Neural crest cell (in vitro differentiated cells): ENCODE measurements around the gene KCTD8. TPM values are rescaled to one million over a fixed set of nuclear protein-coding genes. Genes with fewer than 3 reads are reported as not detected.

Experiments
- DNase-seq: peaks from one replicate; pipeline ENCODE4 v3.0.0; 2021; ENCODE audit warnings: low read depth, mixed read lengths, low spot score
- H3K27ac Mint-ChIP-seq: one replicate; pipeline ENCODE4 v1.8.0; 2021; ENCODE audit warnings: mild to moderate bottlenecking, mixed read lengths; ENCODE audit not compliant: unreplicated experiment
- H3K27me3 Mint-ChIP-seq: 2 replicates; pipeline ENCODE4 v1.8.0; 2021; ENCODE audit warnings: low read depth, mild to moderate bottlenecking, mixed read lengths
- H3K36me3 Mint-ChIP-seq: 2 replicates; pipeline ENCODE4 v1.8.0; 2021; ENCODE audit warnings: low read depth, mild to moderate bottlenecking, mixed read lengths
- H3K4me1 Mint-ChIP-seq: 2 replicates; pipeline ENCODE4 v1.8.0; 2021; ENCODE audit warnings: mixed read lengths
- H3K4me3 Mint-ChIP-seq: one replicate; pipeline ENCODE4 v1.8.0; 2021; ENCODE audit warnings: mild to moderate bottlenecking, mixed read lengths
- H3K9me3 Mint-ChIP-seq: 2 replicates; pipeline ENCODE4 v1.8.0; 2021; ENCODE audit warnings: mixed read lengths
- CTCF ChIP-seq: fragments of 200-600 bp; sonication (generic); conservative IDR thresholded peaks from 2 replicates; pipeline ENCODE4 v1.5.0; 2021; ENCODE audit warnings: antibody characterized with exemption, mild to moderate bottlenecking
- total RNA-seq: library from RNA; stranded (reverse); gene quantifications from 2 replicates; pipeline ENCODE4 v1.2.1, GENCODE V29; 2021

Gene KCTD8
- total RNA-seq, 1 donor from 2014 or later, result not detected

- Mint-ChIP-seq H3K4me3 (no peak overlapping the region), H3K9me3 (no peaks in the 10 kb centered on the region), H3K27me3 (no peaks in the 10 kb centered on the region), H3K27ac (no peak overlapping the region), H3K4me1 (no peaks in the 10 kb centered on the region), H3K36me3 (no peaks in the 10 kb centered on the region)
- TF ChIP-seq CTCF, result no peak
- DNase-seq, result no peak
These were observed 287.7 kb downstream of the KCTD8 start for GRCh38 chr4:44160776-44161367.

GRCh38 chr4:44159991-44160390 lies 288.6 kb downstream of the KCTD8 start:
- TF ChIP-seq CTCF, result no peak
- Mint-ChIP-seq H3K9me3 (no peaks in the 10 kb centered on the region), H3K27me3 (no peaks in the 10 kb centered on the region), H3K4me1 (no peaks in the 10 kb centered on the region), H3K36me3 (no peaks in the 10 kb centered on the region), H3K27ac (no peak overlapping the region), H3K4me3 (no peak overlapping the region)
- DNase-seq, result no peak

GRCh38 chr4:44157611-44158277 lies 290.9 kb downstream of the KCTD8 start:
- Mint-ChIP-seq H3K4me1 (no peaks in the 10 kb centered on the region), H3K36me3 (no peaks in the 10 kb centered on the region), H3K27me3 (no peaks in the 10 kb centered on the region), H3K9me3 (no peaks in the 10 kb centered on the region), H3K4me3 (no peak overlapping the region), H3K27ac (no peak overlapping the region)
- TF ChIP-seq CTCF, result no peak
- no peak for DNase-seq

GRCh38 chr4:44150091-44150576 lies 298.5 kb downstream of the KCTD8 start:
- Mint-ChIP-seq H3K4me3 (no peak overlapping the region), H3K9me3 (peaks cover 5% of the 10 kb centered on the region), H3K27me3 (no peaks in the 10 kb centered on the region), H3K4me1 (no peaks in the 10 kb centered on the region), H3K36me3 (no peaks in the 10 kb centered on the region), H3K27ac (no peak overlapping the region)
- TF ChIP-seq CTCF, result no peak
- no peak for DNase-seq

GRCh38 chr4:44149282-44149681 lies 299.3 kb downstream of the KCTD8 start:
- no peaks in the 10 kb centered on the region for H3K36me3 Mint-ChIP-seq
- H3K9me3 Mint-ChIP-seq, result peaks cover 5% of the 10 kb centered on the region
- H3K27ac Mint-ChIP-seq, result no peak overlapping the region
- DNase-seq, result no peak
- no peak for TF ChIP-seq CTCF
- H3K4me3 Mint-ChIP-seq, result no peak overlapping the region
- no peaks in the 10 kb centered on the region for H3K4me1 Mint-ChIP-seq
- H3K27me3 Mint-ChIP-seq, result no peaks in the 10 kb centered on the region
